NCI-H146 treated with DMSO at 0.1 percent for 48 hours (cell line): ENCODE data around the gene CCDC106.

Source experiments
- DNase-seq: peaks from one replicate; lab custom pipeline; 2025; ENCODE audit not compliant: unreplicated experiment; lab: John Stamatoyannopoulos, UW

CCDC106 gene

DNA sequence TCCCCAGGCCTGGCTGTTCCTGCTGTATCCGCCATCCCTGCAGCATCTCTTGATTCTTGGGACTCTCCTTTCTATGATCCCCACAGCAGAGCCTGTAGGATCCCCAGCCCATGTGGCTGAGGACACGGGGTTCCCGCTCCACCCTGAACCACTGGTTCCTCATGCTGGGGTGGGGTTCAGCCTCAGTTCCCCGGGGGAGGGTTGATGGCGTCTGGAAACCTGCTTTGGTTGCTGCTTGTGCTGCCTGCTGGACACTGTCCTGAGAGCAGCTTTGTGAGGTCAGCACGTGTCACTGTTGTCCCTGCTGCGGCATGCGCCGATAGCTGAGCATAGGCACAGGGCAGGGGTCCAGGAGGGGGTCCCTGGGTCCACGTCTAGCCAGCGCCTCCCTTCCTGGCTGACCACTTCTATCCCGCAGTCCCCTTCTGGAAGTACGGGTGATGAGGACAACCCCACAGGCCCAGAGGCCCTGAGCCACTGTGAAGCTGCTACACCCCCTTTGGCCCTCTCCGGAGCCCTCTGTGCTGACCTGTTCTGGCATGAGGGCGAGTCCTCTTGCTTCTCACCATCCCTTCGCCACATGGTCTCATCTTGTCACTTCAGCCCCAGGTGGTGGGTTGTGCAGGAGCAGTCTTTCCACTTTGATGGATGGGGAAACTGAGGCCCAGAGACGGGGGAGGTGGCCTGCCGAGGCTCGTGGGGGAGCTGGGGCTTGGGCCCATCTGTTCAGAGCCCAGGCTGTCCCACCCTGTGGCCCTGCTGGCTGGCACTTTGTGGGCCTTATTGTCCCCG, 32.5 kb downstream of the CCDC106 start:
- no peak for DNase-seq

DNA sequence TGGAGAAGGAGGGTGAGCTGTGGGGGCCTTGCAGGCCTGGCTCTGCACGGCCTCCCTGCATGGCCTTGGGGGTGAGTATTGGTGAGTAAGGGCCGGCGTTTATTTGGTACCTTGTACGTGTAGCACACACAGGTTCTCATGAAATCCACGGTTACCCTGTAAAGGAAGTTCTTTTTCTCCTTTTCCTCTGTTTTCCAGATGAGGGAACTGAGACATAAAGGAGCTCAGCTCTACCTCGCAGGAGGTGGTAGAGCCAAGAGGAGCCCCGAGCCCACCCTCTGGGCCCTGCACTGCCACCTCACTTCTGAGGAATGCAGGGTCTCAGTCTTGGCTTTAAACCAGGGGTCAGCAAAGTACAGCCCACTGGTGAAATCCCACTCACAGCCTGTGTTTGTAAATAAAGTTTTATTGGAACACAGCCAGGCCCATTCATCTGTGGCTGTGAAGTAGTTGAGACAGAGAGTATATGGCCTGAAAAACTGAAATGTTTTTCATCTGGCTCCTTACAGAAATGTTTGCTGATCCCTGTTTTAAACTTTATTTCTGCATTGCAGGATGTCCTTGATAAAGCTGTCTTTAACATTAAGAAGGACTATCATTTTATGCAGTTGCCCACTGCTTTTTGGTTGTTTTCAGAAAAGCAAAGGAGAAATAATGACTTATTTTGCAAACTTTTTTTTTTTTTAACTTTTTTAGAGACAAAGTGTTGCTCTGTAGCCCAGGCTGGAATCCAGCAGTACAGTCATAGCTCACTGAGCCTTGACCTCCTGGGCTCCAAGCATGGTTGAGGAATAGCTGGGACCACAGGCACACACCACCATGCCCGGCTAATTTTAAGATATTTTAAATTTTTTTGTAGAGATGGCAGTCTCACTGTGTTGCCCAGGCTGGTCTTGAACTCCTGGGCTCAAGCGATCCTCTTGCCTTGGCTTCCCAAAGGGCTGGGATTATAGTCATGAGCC, 33.4 kb downstream of the CCDC106 start:
- no peak for DNase-seq

DNA sequence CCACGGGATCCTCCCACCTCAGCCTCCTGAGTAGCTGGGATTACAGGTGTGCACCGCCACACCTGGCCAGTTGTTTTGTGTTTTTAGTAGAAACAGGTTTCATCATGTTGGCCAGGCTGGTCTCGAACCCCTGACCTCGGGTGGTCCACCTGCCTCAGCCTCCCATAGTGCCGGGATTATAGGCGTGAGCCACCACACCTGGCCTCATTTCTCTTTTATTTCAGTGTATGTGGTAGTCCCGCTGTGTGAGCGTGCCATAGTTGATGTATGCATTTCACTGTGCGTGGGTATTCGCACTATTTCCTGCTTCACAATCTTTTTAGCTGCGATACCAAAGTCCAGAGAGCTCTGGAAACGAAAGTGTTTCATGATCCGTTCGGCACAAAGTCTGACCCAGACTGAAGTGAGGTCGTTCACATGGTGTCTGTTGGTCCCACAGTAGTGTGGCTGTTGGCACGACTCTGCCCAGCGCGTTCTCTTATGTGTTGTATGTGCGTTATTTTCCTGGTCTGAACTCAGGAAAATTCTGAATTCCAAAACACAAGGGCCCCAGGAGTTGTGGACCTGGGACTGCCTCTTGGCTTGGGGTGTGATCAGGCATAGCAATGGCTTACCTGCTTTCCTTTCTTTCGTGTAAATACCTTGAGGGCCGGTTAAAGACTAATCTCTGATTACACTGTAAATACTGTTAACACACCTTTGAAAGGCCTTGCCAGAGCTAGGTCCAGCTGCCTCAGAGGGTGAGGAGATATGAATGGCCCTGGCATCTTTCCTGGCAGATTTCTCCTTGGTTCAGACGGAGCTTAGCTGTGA, 35.6 kb downstream of the CCDC106 start:
- DNase-seq: no peak

GRCh38 chr19:55684946-55685681, 37.1 kb downstream of the CCDC106 start:
- DNase-seq: no peak

DNA sequence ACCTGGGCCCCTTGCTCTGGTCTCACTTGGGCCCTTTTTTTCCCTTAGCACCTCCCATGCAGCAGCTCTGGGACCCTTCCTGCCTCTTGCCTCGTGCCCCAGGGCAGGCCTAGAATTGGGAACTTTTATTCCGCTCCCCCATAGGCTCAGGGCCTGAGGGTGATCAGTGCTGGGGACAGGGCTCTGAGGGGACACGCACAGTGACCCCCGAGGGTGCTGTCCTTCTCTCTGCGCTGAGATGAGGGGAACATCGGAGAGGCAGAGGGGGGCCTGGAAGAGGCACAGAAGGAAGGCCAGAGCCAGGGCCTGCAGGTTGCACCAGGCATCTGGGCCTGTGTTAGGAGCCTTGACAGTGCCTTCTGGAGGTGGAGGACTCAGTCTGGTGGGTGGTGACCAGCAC, 37.8 kb downstream of the CCDC106 start:
- no peak for DNase-seq

DNA sequence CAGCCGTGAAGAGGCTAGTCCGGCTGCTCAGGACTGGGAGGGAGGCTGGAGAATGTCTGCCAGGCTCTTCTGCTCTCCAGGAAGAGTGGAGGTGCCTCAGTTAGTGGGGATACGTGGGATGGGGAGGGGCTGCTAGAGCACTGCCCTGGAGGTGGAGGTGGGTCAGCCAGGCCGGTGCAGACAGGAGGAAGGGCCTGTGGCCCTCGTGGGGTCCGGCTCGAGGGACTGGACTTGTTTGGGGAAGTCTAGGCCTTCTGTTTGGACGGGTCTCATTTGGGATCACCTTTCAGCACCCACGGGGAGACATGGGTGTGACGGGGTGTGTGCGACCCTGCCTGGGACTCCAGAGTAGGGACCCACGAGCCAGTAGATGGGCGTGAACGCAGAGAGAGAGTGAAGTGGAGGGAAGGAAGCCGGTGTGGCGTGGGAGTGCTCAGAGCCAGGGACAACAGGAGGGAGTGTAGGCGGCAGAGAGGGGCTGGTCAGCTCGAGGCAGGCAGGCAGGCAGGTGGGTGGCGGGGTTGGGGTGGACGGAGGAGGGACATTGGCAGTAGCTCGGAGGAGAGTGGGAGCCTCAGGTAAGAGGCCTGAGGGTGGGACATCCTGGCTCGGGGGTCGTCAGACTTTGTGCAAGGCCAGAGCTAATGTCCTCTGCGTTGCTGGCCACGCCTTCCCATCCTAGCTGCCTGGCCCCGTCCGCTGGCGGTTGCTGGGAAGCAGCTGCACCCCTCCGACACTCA, 38.5 kb downstream of the CCDC106 start:
- no peak for DNase-seq

DNA sequence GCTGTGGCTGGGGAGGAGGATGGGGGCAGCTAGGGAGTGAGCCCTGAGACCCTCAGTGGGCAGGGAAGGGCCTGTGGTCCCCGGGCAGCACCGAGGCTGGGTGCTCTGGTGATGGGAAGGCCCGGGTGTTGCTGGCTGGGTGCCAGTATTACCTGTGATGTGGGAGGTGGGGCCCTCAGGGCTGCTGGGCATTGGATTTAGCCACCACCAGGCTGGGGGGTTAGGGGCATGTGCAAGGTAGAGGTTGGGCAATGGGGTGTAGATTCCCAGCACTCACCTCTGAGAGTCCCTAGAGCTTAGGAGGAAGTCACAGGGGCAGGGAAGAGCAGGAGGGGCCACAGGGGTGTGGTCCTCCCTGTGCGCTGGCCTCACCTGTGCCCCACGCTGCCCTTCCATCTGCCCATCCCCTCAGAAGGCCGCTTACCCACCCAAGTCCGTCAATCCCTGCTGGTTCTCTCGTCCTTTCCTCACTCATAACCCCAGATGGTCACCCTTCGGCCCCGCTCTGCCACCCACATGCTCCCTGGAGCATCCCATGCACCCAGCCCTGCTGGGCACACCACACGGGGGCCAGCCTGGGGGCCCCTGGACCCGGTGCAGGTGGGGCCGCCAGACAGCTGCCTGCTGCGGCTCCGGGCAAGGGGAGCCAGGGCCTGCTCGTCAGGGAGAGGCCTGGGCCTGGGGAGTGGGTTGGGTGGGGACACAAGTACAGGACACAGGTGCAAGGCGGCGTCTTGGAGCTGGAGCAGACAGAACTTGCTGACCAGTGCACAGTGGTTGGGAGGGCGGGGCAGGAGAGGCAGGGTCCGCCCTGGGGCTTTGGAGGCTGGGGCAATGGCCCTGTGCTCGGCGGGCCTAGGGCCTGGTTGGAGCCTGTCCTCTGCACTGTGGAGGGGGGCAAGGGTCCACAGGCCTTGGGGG, 39.5 kb downstream of the CCDC106 start:
- DNase-seq: no peak

- DNase-seq: peak; percentile 71
These were observed 40.6 kb downstream of the CCDC106 start for GRCh38 chr19:55688422-55689218.

- no peak for DNase-seq
These were observed 41.5 kb downstream of the CCDC106 start for GRCh38 chr19:55689411-55690108.

DNA sequence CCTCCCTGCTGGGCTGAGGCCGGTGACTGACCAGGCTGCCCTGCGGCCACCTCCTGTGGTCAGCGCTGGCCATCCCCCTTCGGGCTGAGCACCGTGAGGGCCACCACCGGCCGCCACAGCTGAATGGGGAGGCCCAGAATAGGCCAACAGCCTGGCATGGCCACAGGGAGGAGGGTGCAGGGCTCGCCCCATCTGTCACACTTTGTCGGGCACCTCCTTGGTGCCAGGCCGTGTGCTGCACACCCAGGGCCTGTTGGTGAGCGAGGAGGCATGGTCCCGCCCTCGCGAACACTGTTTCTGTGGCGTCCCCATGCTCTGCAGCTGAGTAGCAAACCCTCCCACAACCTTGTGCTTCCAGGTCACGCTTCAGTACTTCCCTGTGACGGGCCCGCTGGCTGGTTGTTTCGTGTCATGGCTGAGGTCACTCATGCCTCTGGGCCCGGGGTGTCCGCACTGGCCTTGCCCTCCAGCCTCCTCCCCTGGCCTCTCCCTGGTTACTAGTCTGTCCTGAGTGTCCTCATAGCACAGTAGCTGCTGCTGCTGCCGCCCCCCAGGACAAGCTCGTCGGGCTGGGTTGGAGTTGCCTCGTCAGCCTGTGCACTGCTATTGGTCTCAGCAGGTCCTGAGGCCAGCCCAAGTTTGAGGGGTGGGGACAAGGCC, 42.2 kb downstream of the CCDC106 start:
- DNase-seq: no peak

DNA sequence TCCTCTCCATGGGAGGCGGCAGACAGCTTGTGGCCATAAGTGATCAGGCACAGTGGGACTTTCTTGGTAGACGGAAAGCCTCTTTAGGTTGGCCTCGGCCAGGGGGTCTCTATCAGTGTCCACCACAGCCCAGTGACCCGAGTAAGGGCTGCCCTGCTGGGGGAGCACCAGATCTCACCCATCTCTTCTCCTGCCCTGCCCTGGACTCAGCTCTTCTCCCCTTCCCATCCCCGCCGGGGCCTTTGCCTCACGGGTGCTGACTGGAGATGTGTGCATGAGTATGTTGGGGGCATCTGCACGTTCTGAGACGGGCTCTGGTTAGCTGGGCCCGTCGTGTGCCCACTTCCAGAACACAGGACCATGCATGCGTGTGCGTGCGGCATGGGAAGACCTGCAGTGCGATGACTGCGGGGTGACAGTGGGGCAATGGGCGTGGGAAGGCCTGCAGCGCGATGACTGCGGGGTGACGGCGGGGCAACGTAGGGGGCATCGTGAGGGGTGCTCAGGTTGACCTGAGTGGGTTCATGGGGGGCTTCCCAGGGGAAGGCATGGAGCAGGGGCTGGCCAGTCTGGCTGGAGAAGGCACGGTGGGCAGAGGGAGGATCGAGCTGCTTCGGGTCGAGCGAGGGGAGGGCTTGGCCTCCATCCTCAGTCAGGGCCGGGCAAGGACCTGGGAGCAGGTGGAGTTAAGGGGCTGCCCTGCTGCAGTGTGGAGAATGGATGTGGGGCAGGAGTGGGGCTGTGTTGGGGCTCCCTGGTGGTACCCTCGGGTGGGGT, 42.9 kb downstream of the CCDC106 start:
- DNase-seq: no peak

DNA sequence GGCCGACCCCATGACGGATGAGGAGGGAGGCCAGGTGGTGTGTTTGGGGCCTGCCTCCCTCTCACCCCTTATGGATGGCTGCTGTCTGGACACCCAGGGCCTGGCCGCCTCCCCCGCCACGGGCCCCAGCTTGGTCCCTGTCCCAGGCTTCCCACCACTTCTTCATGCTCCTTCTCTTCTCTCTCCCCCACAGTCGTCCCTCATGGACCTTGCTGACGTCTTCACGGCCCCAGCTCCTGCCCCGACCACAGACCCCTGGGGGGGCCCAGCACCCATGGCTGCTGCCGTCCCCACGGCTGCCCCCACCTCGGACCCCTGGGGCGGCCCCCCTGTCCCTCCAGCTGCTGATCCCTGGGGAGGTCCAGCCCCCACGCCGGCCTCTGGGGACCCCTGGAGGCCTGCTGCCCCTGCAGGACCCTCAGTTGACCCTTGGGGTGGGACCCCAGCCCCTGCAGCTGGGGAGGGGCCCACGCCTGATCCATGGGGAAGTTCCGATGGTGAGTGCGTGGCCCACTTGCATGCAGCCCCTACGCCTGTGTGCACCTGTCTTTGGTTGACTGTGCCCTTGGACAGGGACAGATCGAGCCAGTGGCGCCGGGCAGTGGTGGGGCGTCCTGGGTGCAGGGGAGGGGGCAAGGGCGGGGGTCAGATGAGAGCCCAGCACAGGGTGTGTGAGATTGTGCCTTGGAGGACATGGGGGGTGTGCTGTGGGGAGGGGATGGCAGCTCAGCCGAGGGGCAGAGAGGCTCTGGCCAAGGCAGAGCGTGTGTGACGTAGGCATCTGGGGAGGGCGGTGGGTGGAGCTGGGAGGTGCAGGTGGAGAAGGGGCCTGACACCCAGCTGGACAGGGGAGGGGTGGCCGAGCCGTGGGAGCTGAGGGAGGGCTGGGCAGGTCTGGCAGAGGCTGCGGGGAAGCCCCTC, 43.8 kb downstream of the CCDC106 start:
- DNase-seq: no peak

DNA sequence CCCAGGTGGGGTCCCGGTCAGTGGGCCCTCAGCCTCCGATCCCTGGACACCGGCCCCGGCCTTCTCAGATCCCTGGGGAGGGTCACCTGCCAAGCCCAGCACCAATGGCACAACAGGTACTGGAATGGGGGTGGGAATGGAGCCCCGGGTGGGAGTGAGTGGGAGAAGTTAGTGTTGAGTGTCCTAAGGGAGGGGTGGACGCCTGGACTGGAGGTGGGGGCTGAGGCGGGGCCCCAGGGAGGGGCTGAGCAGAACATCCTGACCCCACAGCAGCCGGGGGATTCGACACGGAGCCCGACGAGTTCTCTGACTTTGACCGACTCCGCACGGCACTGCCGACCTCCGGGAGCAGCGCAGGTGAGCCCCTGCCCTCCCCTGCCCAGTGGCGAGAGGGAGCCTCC, 44.7 kb downstream of the CCDC106 start:
- DNase-seq: no peak

DNA sequence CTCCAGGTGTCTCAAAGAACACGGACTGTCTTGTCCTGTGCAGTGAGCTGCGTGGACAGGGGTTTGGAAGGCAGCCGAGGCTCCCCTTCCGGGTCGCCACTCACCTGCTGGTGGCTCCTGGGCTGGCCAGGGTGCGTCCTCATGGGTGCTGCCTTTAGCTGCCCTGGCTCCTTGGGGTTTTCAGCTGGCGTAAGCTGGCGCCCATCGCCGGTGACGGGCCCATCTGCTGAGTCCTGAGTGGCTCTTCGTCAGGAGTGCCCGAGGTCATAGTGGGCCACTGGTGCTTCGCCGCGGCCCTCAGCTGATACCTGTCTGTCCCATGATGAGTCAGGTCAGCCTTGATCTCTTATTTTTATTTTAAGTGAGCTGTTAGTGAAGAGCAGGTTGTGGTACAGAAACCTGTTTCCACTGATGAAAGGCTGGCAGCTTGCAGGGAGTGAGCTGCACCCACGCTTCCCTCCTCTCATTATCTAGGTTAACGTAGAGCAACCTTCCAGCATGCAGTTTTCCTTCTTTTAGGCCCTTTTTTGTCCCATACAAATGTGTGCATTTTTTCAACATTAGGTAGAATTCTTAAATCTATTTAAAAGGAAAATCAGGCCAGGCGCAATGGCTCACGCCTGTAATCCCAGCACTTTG, 45.4 kb downstream of the CCDC106 start:
- DNase-seq: no peak

DNA sequence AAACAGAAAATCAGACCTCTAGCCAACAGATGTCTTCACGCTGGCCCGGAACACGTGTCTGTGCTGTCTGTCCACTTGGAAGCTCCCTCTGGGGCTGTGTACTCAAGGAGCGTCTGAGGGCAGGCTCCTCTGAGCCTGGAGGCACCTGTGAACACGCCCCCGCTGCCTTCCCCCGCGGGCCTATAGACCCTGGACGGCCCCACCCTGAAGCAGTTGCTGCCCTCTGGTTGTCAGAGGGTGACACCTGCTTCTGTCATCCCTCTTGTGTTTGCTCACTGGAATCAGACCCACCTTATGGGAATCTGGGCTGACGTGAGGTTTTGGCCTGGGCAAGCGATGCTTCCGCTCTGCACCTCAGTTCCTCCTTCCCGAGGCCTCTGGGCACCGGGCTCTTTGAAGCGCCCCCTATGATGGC, 46.2 kb downstream of the CCDC106 start:
- no peak for DNase-seq
